Measurements from ENCODE around the gene PCDH8. TPM values are rescaled to one million over a fixed set of nuclear protein-coding genes. Genes with fewer than 3 reads are reported as not detected.
"Not testable (repeated sequence)": the region's sequence is repeated elsewhere in the genome, so short reads cannot be mapped to it uniquely, and the experiment has no call there.

PCDH8 gene
- total RNA-seq, 1 donor from 2014 or later = not detected

DNA sequence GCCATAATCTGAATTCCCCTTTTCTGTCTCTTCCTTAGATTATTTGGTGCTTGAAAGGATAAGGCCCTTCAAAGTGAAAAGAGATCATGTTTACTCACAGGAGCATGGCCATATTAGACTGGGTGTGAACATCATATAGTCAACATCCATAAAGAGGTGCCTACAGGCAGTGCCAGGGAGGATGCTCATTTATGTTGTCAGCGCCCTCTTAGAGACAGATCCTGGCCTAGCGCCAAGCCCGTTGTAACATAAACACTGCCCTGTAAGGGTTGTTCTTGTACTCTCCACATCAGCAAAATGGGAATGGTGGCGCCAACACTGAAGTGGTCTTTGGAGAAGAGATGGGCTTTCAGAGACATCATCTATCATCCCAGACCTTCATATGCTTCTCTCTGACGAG, 16.1 kb downstream of the PCDH8 start:
- intact Hi-C loops (cut with DNase I) = no loop called here
- ATAC-seq (ENCODE audit: poor library complexity) = no peak
- no peak for DNase-seq

DNA sequence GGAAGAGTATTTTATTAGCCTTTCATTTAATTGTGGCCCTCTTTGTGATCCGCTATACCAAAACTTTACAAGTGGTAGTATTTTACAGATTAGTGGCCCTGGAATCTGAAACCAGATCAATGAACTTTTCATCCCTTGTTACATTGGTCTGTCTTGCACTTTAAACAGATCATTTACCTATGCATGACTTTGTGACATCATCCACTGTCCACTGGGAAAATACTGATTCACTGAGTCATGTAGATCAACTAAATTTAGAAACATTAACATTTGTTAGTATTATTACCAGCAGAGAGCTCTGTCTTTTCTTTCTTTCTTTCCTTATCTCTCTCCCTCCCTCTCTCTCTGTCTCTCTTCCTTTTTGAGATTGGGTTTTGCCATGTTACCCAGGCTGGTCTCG, 17.5 kb downstream of the PCDH8 start:
- DNase-seq = no peak
- no peak for ATAC-seq (ENCODE audit: poor library complexity)
- intact Hi-C loops (cut with DNase I) = no loop called here

DNA sequence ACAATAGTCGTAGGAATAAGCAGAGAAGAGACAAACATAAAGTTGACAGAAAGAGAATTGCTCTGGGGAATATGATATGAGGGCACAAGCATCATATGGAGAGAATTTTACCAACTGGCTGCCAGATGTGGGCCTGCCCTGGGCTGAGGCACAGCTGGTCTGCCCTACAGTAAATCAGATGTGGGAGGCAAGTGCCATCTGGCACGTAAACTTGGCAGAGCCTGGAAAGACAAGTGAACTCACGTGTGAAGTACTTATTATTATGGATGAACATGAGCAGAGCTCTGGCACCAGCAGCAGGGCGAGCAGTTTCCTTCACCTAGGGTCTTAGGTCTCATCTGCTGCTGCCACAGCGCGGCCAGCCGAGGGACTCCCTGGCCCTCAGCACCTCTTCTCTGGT, 20.6 kb downstream of the PCDH8 start:
- intact Hi-C loops (cut with DNase I) = no loop called here
- ATAC-seq (ENCODE audit: poor library complexity) (no peak), DNase-seq (no peak)

DNA sequence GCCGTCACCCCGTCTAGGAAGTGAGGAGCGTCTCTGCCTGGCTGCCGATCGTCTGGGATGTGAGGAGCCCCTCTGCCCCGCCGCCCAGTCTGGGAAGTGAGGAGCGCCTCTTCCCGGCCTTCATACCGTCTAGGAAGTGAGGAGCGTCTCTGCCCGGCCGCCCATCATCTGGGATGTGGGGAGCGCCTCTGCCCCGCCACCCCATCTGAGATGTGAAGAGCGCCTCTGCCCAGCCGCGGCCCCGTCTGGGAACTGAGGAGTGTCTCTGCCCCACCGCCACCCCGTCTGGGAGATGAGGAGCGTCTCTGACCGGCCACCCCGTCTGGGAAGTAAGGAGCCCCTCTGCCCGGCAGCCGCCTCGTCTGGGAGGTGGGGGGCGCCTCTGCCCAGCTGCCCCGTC, 30.6 kb downstream of the PCDH8 start:
- intact Hi-C loops (cut with DNase I); DNase-seq: not testable (repeated sequence)

DNA sequence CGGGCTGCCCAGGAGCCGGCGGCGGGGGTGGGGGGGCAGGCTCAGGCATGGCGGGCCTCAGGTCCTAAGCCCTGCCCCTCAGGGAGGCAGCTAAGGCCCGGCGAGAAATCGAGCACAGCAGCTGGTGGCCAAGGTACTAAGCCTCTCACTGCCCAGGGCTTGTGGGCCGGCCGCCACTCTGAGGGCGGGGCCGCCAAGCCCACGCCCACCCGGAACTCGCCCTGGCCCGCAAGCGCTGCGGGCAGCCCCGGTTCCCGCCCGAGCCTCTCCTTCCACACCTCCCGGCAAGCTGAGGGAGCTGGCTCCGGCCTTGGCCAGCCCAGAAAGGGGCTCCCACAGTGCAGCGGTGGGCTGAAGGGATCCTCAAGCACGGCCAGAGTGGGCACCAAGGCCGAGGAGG, 33.1 kb downstream of the PCDH8 start:
- intact Hi-C loops (cut with DNase I) = no loop called here
- DNase-seq (no peak), ATAC-seq (ENCODE audit: poor library complexity) (no peak)

More for the DNA sequence above, 30.6 kb downstream of the PCDH8 start:
- ATAC-seq (ENCODE audit: poor library complexity) = not testable (repeated sequence)

DNA sequence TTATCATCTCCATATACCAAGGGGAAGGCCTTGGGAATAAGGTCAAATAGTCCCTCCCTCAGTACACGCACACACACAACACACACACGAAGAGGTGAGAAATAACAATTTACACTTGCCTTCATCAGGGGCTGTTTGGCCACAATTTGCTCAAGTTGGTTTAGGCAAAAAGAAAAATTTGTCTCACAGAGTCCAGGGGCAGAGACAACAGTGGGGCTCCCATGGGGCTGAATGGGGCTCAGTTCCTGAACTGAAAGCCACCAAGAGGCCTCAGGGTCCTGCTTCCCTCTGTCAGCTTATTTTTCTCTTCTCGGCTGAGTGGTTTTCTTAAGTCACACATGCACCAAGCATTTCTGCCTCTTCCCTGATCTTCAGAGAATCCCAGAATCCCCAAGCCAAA, 35.5 kb downstream of the PCDH8 start:
- DNase-seq (no peak), ATAC-seq (ENCODE audit: poor library complexity) (no peak)
- intact Hi-C loops (cut with DNase I) = no loop called here

DNA sequence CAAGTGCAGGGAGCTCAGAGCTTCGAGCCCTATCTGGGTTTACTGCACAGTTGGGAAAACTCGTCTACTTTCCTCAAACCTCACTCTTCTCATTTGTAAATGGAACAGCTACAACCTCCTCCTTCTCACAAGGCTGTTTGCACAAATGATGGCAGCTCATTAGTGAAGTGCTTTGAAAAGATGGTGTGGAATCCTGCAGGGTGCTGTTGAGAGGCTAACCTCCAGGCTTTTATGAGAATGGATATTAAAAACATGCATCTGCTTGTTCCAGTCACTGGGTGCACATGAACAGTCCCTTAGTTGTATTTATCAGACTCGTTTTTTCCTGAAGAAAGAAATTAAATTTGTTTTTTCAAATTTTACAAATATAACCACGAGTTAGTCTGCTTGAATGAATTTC, 36.6 kb downstream of the PCDH8 start:
- intact Hi-C loops (cut with DNase I) = no loop called here
- no peak for ATAC-seq (ENCODE audit: poor library complexity)
- no peak for DNase-seq

DNA sequence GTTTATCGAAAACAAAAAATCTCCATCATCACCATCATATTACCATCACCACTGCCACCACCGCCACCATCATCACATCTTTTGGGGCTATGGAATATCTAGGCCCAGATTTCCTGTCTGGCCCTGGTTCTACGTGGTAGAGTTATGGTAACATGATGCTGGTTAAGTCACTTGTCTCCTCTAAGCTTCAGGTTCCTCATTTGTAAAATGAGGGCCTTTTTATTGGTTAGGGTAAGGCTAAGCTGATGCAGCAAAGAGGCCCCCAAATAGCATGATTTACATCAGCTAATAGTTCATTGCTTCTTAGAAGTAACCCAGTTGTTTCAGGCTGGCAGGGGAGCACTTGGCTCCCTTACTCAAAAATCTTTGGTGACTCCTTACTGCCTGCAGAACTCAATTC, 37.9 kb downstream of the PCDH8 start:
- DNase-seq = no peak
- ATAC-seq (ENCODE audit: poor library complexity) = no peak
- intact Hi-C loops (cut with DNase I) = no loop called here

DNA sequence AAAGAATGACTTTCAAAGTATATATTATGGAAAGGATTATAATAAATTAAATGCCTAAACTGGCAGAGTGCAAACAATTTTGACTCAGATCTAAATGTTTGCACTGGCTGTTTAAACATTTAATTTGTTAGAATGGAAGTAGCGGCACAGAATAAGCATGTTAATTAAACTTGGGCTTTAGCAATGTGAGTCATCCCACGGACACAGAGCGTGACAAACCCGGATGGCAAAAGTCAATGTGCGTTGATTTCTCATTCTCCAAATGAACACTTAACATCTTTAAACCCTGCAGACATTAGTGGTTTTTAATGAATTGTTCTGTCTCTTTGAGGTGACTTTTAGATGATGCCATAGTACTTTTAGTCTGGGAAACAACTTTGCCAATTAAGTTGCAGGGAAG, 38.4 kb downstream of the PCDH8 start:
- ATAC-seq (ENCODE audit: poor library complexity) (no peak), DNase-seq (no peak)
- intact Hi-C loops (cut with DNase I) = no loop called here

DNA sequence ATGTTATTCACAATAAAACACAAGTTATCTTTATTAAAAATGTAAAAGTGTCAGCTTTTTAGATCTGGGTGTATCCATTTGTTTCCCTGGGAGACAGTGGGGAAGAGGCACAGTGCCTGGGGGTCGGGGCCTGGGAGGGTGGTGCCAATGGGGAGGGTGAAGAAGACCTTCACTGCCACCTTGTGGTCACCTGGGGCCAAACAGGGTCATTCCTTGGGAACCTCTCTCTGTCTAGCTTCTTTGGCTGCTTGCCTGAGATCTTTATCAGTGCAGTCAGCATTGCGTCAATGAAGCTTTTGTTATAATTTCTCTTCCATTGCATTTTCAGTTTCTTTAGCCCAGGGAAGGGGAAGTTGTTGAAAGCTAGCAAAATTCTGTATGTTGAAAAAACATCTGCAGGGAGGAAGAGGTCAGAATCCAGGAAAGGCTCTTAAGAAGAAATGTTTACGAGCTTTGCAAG, 39.1 kb downstream of the PCDH8 start:
- intact Hi-C loops (cut with DNase I) = no loop called here
- ATAC-seq (ENCODE audit: poor library complexity) (peak; percentile 29), DNase-seq (peak; percentile 52)

DNA sequence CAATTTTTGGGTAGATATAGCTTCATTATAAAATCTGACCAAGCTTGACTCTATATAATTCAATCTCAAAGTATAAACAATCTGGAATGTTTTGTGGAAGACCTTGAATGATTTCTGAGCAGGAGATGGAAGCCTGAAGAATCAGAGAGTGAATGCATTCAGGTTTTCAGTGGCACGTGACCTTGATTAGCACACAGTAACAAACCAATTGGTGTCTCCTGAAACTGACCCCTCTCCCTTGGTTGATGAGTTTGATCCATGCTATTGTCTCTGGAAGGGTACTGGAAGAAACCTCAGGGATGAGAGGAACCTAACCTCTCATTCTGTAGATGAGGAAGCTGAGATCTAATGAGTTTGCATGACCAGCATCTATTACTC, 39.6 kb downstream of the PCDH8 start:
- DNase-seq = no peak
- intact Hi-C loops (cut with DNase I) = no loop called here

DNA sequence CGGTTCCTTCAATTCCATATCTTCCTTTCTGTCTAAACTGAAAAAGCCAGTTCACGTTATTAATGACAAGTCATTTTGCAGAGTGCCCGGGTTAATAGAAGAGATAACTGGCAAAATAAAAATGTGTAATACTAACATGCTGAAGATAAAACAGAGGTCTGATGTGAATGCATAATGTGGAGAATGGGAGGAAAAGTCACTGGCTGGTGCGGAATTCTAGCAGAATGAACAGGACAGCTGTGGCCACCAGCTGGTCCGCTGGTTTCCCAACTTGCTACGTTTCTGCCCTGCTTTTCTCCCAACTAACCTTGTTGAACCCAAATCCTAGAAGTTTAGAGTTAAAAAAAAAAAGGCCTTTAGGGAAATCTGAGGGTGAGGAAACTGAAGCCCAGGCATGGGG, 42.4 kb downstream of the PCDH8 start:
- intact Hi-C loops (cut with DNase I) = no loop called here
- DNase-seq = no peak
- ATAC-seq (ENCODE audit: poor library complexity) = no peak

More for the DNA sequence above, 39.6 kb downstream of the PCDH8 start:
- no peak for ATAC-seq (ENCODE audit: poor library complexity)

DNA sequence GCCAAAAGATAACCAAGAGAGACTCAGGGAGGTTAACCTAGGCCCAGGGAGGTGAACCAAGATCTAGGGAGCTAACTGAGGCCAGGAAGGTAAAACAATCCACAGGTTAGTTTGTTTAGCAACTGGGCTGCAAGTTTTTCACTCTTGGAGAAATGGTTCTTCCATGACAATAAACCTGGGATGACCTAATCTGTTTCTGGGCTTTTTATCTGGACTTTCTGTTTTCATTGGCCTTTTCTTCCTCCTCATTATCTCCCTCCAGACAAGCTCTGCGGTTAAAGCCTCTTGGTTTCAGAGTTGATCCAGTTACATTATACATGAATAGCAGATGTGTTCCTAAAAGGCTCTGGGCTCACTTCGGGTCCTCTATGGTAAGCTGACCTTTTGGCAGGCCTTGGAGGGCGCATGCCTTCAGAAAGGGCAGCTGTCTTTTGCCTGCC, 44.2 kb downstream of the PCDH8 start:
- intact Hi-C loops (cut with DNase I) = no loop called here
- ATAC-seq (ENCODE audit: poor library complexity) = no peak
- no peak for DNase-seq

DNA sequence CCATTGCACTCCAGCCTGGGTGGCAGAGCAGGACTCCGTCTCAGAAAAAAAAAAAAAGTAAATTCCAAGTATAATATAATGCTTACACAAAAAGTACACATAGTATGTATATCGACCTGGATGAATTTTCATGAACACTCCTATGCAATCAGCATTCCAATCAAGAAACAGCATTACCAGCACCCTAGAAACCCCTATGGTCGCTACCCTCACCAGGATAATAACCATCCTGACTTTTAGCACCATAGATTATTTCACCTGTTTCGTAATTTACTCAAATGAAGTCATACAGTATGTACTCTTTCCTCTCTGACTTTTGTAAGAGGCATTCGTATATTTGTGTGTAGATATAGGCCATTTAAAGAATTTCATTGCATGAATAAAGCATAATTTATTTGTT, 47.6 kb downstream of the PCDH8 start:
- intact Hi-C loops (cut with DNase I) = no loop called here
- no peak for ATAC-seq (ENCODE audit: poor library complexity)
- DNase-seq = no peak

DNA sequence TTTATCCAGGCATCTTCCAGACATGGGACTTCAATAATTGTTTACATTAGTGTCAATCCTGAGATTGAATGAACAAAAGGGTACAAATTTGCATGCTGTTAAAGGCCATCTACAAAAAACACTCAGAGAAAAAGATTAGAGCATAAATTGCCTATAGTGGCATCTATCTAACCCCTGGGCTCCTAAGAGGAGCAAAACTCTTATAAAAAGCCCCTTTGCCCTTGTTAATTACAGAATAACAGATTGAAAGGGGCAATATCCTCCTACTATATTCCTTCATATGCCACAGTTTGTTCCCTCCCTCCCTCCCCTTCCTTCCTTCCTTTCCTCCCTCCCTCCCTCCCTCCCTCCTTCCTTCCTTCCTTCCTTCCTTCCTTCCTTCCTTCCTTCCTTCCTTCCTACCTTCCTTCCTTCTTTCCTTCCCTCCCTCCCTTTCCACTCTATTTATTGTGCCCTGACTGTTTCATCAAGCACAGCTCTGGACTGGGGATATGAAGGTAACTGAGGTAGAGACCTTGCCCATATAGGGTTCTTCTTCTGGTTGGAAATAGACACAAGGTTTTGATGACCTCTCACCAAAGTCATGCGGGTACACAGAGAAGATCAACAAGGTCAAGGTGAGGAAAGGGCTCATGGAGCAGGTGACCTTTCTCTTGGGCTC, 49.5 kb downstream of the PCDH8 start:
- intact Hi-C loops (cut with DNase I) = no loop called here
- DNase-seq (no peak), ATAC-seq (ENCODE audit: poor library complexity) (no peak)

DNA sequence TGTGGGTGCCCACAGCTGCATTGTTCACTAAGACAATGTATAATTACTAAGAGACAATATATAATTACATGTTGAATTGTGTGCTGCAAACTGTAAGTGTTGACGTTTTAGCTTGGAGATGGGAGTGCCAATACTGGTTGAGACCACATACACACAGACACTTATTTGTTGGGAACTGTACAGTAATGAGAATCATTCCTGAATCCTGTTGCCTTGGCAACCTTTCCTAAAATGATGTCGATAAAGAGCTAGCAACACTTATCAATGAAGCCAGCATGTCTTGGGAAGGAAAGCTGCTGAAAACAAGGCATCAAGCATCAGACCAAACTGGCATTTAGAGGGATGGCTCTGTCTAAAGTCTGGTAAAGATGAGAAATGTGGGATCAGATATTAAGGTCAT, 51.3 kb downstream of the PCDH8 start:
- intact Hi-C loops (cut with DNase I) = no loop called here
- DNase-seq = no peak
- no peak for ATAC-seq (ENCODE audit: poor library complexity)

DNA sequence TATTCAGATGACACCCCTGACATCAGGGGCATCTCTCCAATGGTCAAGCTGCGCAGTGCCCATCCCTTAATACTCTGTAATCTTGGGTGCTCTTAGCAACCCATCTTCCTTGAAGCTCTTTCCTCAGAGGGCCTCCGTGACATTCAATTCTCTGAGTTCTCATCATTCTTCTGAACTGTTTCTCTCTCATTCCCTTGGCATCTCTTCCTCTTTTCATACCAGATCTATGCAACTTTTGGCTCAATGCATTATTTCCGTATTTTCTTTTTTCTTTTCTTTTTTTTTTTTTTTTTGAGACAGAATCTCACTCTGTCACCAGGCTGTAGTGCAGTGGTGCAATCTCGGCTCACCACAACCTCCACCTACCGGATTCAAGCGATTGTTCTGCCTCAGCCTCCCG, 53.9 kb downstream of the PCDH8 start:
- ATAC-seq (ENCODE audit: poor library complexity) = no peak
- intact Hi-C loops (cut with DNase I) = no loop called here
- no peak for DNase-seq

DNA sequence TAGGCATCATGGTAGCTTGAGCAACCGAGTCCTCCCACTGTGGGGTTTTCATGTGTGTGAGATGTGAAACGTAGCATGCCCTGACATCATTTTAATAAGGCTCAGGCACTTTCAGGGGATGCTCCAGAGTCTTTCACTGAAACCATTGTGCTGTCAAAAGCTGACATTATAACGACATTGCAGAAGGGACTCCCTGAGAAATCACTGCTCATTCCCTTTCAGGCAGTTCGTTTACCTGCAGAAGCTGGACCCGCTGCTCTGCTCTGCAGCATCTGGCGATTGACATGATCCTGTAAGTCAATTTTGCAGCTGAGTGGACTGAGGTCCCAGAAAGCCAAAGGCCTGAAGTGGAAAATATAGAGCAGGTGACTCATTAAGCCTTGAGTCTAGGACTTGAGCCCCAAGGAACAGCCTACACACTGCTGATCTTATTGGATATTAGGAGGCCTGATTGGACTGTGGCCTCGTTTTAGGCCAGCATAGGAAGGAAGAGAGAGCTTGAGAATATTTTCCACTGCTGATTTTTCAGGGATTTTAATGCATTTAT, 54.9 kb downstream of the PCDH8 start:
- ATAC-seq (ENCODE audit: poor library complexity) (no peak), DNase-seq (no peak)
- intact Hi-C loops (cut with DNase I) = no loop called here
